ENCODE results near the gene PUM1. TPM values are rescaled to one million over a fixed set of nuclear protein-coding genes. Genes with fewer than 3 reads are reported as not detected.

Gene PUM1
- total and polyA plus RNA-seq, 2 of the 8 experiments (the other 6 are each of a cell fraction or from before 2014, with no cell fraction given): 122 to 177 TPM

GRCh38 chr1:30950053-30950452 is 115.5 kb downstream of the PUM1 start:
- peaks cover 2 to 12% of the 10 kb centered on the region in 2 experiments for H4K20me1 ChIP-seq (replicated peaks in 1 of 2; ENCODE audit: control insufficient read depth in 1 of 2, insufficient read depth in 2 of 2, low read length in 2 of 2)
- H4K91ac ChIP-seq (replicated peaks; ENCODE audit: insufficient read length, low read length): no peak overlapping the region
- no peak overlapping the region for H2AFZ ChIP-seq (ENCODE audit: low read length)
- no peak for DNase-seq (ENCODE audit: low read depth in 1 of 2, low spot score in 2 of 2)
- ChIA-PET POLR2A (ENCODE audit: partially characterized antibody) (no interaction called here), CTCF (ENCODE audit: partially characterized antibody) (interaction anchor here (0.9 to 1.3 kb wide), 2 partner anchors 10 to 21 kb away, joined by 3 read pairs; no protein-coding TSS in a partner anchor)
- H3K9ac ChIP-seq (replicated peaks in 1 of 4; ENCODE audit: extremely low read depth in 1 of 4, low read depth in 3 of 4, low read length in 3 of 4): no peak overlapping the region
- H2BK15ac ChIP-seq (ENCODE audit: low read length): no peak overlapping the region
- no peak overlapping the region for H4K5ac ChIP-seq (ENCODE audit: insufficient read length, low read depth, low read length)
- H3K23me2 ChIP-seq (ENCODE audit: low read depth, low read length): no peaks in the 10 kb centered on the region
- 90% methylated on average over 5 of the region's 5 CpGs; no CpG with 5 or more reads in 1 of the 2 experiments for WGBS, 2 experiments (ENCODE audit: extremely low coverage in 1 of 2, insufficient coverage in 1 of 2, insufficient read length in 1 of 2, insufficient replicate concordance in 2 of 2, low coverage in 1 of 2, low lambda C conversion rate in 2 of 2, missing lambda C conversion rate in 1 of 2)
- no peaks in the 10 kb centered on the region for H3K4me1 ChIP-seq (replicated peaks in 1 of 4; ENCODE audit: control insufficient read depth in 3 of 4, insufficient read depth in 4 of 4, low read length in 3 of 4)
- peaks cover 0 to 9% of the 10 kb centered on the region in 2 experiments; a peak in 1 of 4 replicates for H3K79me2 ChIP-seq (ENCODE audit: control insufficient read depth in 1 of 2, insufficient read depth in 2 of 2, low read length in 2 of 2)
- TF ChIP-seq NRF1 (IDR thresholded peaks at IDR 0.05; ENCODE audit: low read depth, low read length): no peak
- TF ChIP-seq FOSL1 (IDR thresholded peaks at IDR 0.05; ENCODE audit: insufficient read depth, low read depth, low read length): no peak
- TF ChIP-seq TAF7 (optimal IDR thresholded peaks at IDR 0.05; ENCODE audit: borderline replicate concordance, low read depth, low read length): no peak
- no peak for TF ChIP-seq EGR1 (IDR thresholded peaks at IDR 0.05; ENCODE audit: borderline replicate concordance, low read depth, low read length)
- TF ChIP-seq MAFK (IDR thresholded peaks at IDR 0.05; ENCODE audit: low read depth, low read length): no peak
- TF ChIP-seq SP2 (IDR thresholded peaks at IDR 0.05; ENCODE audit: low read length): no peak
- TF ChIP-seq KDM1A (IDR thresholded peaks at IDR 0.05; ENCODE audit: borderline replicate concordance, low read length): no peak
- no peak for TF ChIP-seq E2F6 (IDR thresholded peaks at IDR 0.05)
- no peak for TF ChIP-seq GABPA (IDR thresholded peaks at IDR 0.05; ENCODE audit: borderline replicate concordance, insufficient read depth, low read length)
- no peak for TF ChIP-seq KDM5A (IDR thresholded peaks at IDR 0.05; ENCODE audit: low read length)
- TF ChIP-seq CHD2 (IDR thresholded peaks at IDR 0.05; ENCODE audit: low read length): no peak
- TF ChIP-seq USF2 (IDR thresholded peaks at IDR 0.05; ENCODE audit: low read length): no peak
- no peak overlapping the region for H2BK5ac ChIP-seq (ENCODE audit: low read depth, low read length)
- H3K4me2 ChIP-seq (ENCODE audit: insufficient read depth in 1 of 2, low read depth in 2 of 2, low read length in 2 of 2): no peak overlapping the region
- no peak overlapping the region for H3K18ac ChIP-seq (ENCODE audit: extremely low read depth, low read length)
- no peaks in the 10 kb centered on the region for H3K27me3 ChIP-seq (replicated peaks in 1 of 4; ENCODE audit: control insufficient read depth in 3 of 4, extremely low read depth in 1 of 4, insufficient read depth in 3 of 4, low read length in 3 of 4)
- H3K23ac ChIP-seq (ENCODE audit: insufficient read length): no peak overlapping the region
- no peak overlapping the region for H3K4ac ChIP-seq (replicated peaks; ENCODE audit: insufficient read length, low read depth, low read length)
- FAIRE-seq: no peak
- no peak overlapping the region for H3K4me3 ChIP-seq (ENCODE audit: extremely low read depth in 1 of 4, insufficient read depth in 2 of 4, low read depth in 3 of 4, low read length in 4 of 4)
- no peak overlapping the region for H3K14ac ChIP-seq (ENCODE audit: insufficient read length)
- no peak overlapping the region for H4K8ac ChIP-seq (ENCODE audit: extremely low read depth, insufficient read depth, low read length)
- no peak overlapping the region for H2BK120ac ChIP-seq (replicated peaks; ENCODE audit: low read depth, low read length)
- H3K36me3 ChIP-seq (ENCODE audit: control insufficient read depth in 2 of 4, insufficient read depth in 4 of 4, low read length in 3 of 4): peaks cover 30 to 87% (median 71%) of the 10 kb centered on the region in 4 experiments
- H3K27ac ChIP-seq (ENCODE audit: low read depth, low read length): no peak overlapping the region
- no peak overlapping the region for H2BK20ac ChIP-seq (ENCODE audit: low read length)
- H2AK5ac ChIP-seq (ENCODE audit: low read depth, low read length): no peak overlapping the region
- no peak overlapping the region for H3K56ac ChIP-seq (replicated peaks; ENCODE audit: insufficient read length, low read depth, low read length)
- H2BK12ac ChIP-seq (ENCODE audit: low read depth, low read length): no peak overlapping the region
- no peaks in the 10 kb centered on the region for H3K9me3 ChIP-seq (ENCODE audit: insufficient read depth in 2 of 2, low read depth in 1 of 2, low read length in 1 of 2)
- H3K79me1 ChIP-seq (ENCODE audit: low read depth, low read length): no peaks in the 10 kb centered on the region

Measured in H1 (cell line).